Adrenal gland (tissue), 5 donors: Measurements from ENCODE around the gene HIPK2.

Experiments used
- CTCF ChIP-seq, 6 experiments: fragments of 450-650 bp in 4 of 6; fragments of 200-600 bp in 2 of 6; sonication (generic) in 1 of 6; IDR thresholded peaks; 1 replicate in 5 of 6; 2 replicates in 1 of 6; pipeline versions ENCODE4 v1.5.1 to v1.8.0; 2016 to 2021; ENCODE audit warnings: antibody characterized with exemption in 6 of 6, mild to moderate bottlenecking in 2 of 6, moderate library complexity in 1 of 6
- POLR2A ChIP-seq, 2 donors: fragments of 450-650 bp; IDR thresholded peaks; one replicate each; pipeline ENCODE4 v1.6.1; 2017; ENCODE audit warnings: antibody characterized with exemption in 2 of 2, mild to moderate bottlenecking in 2 of 2, moderate library complexity in 1 of 2
- donor health status: DM: no; HTN: no; CAD: no.

GRCh38 chr7:139515266-139515665 is 262.5 kb downstream of the HIPK2 start:
- TF ChIP-seq CTCF (IDR thresholded peaks at IDR 0.05) (no peak), POLR2A (IDR thresholded peaks at IDR 0.05) (no peak)
